Endothelial cell of umbilical vein (primary cell): ENCODE measurements around the gene CPNE5.

Source experiments
- EZH2 ChIP-seq: IDR thresholded peaks from 2 replicates; pipeline ENCODE4 v1.6.1; 2012; ENCODE audit warnings: borderline replicate concordance, low read depth, mild to moderate bottlenecking, moderate library complexity, low read length, inconsistent platforms; ENCODE audit not compliant: severe bottlenecking
- GATA2 ChIP-seq: IDR thresholded peaks from 2 replicates; pipeline ENCODE4 v1.7.0; 2011; ENCODE audit warnings: low read depth, mild to moderate bottlenecking, moderate library complexity, mixed read lengths, low read length; ENCODE audit not compliant: insufficient read length, insufficient read depth
- POLR2A ChIP-seq: IDR thresholded peaks from 2 replicates; pipeline ENCODE4 v1.6.1; 2012; ENCODE audit warnings: low read depth, mild to moderate bottlenecking, control low read depth, low read length
- POLR2AphosphoS5 ChIP-seq: IDR thresholded peaks from 2 replicates; pipeline ENCODE4 v1.6.1; 2012; ENCODE audit warnings: low read depth, mild to moderate bottlenecking, control low read depth, low read length, moderate library complexity; ENCODE audit not compliant: insufficient read depth
- TF ChIP-seq, protein P1 (sequence below), 2 donors: IDR thresholded peaks; 1 replicate in 1 of 2; 2 replicates in 1 of 2; pipeline ENCODE4 v1.5.1; 2011; ENCODE audit warnings: low read length in 2 of 2, mild to moderate bottlenecking in 2 of 2, moderate library complexity in 2 of 2, control low read depth in 1 of 2, inconsistent platforms in 1 of 2, low read depth in 1 of 2; ENCODE audit not compliant: insufficient read depth in 1 of 2; ENCODE audit errors: extremely low read depth in 1 of 2

DNA sequence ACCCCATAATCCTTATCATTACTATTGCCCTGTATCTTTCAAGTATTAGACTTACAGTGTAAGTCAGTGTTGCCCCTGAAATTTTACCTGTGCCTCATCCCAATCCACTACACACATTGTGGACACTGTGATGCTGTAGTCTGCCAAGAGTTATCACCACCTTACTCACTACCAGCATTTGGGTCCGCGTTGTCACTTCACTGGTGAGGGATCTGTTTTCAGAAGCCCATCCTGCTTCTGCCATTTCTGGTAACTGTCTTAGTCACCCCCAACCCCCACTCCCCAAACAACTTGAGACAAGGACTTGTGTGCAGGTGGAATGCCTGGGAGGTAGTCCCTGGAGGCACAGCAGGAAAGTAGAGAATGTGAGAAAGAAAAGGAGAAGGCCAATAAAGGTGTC, 147.6 kb downstream of the CPNE5 start:
- TF ChIP-seq EZH2 = no peak
- TF ChIP-seq, protein P1, sequence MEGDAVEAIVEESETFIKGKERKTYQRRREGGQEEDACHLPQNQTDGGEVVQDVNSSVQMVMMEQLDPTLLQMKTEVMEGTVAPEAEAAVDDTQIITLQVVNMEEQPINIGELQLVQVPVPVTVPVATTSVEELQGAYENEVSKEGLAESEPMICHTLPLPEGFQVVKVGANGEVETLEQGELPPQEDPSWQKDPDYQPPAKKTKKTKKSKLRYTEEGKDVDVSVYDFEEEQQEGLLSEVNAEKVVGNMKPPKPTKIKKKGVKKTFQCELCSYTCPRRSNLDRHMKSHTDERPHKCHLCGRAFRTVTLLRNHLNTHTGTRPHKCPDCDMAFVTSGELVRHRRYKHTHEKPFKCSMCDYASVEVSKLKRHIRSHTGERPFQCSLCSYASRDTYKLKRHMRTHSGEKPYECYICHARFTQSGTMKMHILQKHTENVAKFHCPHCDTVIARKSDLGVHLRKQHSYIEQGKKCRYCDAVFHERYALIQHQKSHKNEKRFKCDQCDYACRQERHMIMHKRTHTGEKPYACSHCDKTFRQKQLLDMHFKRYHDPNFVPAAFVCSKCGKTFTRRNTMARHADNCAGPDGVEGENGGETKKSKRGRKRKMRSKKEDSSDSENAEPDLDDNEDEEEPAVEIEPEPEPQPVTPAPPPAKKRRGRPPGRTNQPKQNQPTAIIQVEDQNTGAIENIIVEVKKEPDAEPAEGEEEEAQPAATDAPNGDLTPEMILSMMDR (IDR thresholded peaks at IDR 0.05; ENCODE audit: extremely low read depth in 1 of 2, insufficient read depth in 1 of 2, low read depth in 1 of 2, low read length in 2 of 2) = no peak
- no peak for TF ChIP-seq POLR2AphosphoS5
- no peak for TF ChIP-seq POLR2A
- no peak for TF ChIP-seq GATA2
